Epithelial cell of esophagus (primary cell): ENCODE measurements around the gene CLIC5.

ENCODE experiments used
- DNase-seq: peaks from one replicate; pipeline ENCODE4 v3.0.0; 2010; ENCODE audit warnings: low read depth
- H3K4me3 ChIP-seq: 2 replicates; pipeline ENCODE4 v1.5.1; 2011; ENCODE audit warnings: mild to moderate bottlenecking, low read length, control low read depth
- CTCF ChIP-seq: IDR thresholded peaks from 2 replicates; pipeline ENCODE4 v1.5.1; 2011; ENCODE audit warnings: low read depth, mild to moderate bottlenecking, low read length, control low read depth, inconsistent platforms; ENCODE audit not compliant: insufficient read depth; ENCODE audit errors: missing control alignments

CLIC5 gene

GRCh38 chr6:46036911-46037310 lies 21.3 kb upstream of the CLIC5 start:
- no peak for TF ChIP-seq CTCF

GRCh38 chr6:46035242-46035641 lies 19.6 kb upstream of the CLIC5 start:
- no peak overlapping the region for H3K4me3 ChIP-seq
- DNase-seq = no peak
- no peak for TF ChIP-seq CTCF

More at GRCh38 chr6:46036911-46037310, 21.3 kb upstream of the CLIC5 start:
- H3K4me3 ChIP-seq = no peak overlapping the region
- DNase-seq = no peak

GRCh38 chr6:46032110-46032998 lies 16.7 kb upstream of the CLIC5 start:
- H3K4me3 ChIP-seq = no peak overlapping the region
- DNase-seq = peak; percentile 42
- TF ChIP-seq CTCF = no peak

GRCh38 chr6:46029602-46030001 lies 13.9 kb upstream of the CLIC5 start:
- H3K4me3 ChIP-seq = no peak overlapping the region
- DNase-seq = no peak
- no peak for TF ChIP-seq CTCF

- no peak for DNase-seq
- no peak for TF ChIP-seq CTCF
- no peak overlapping the region for H3K4me3 ChIP-seq
These were observed 10.6 kb upstream of the CLIC5 start for GRCh38 chr6:46026307-46026706.

GRCh38 chr6:46025573-46025972 lies 9.9 kb upstream of the CLIC5 start:
- no peak overlapping the region for H3K4me3 ChIP-seq
- TF ChIP-seq CTCF = no peak
- no peak for DNase-seq
